GM23338 (cell line): ENCODE measurements around the gene SRI. TPM values are rescaled to one million over a fixed set of nuclear protein-coding genes. Genes with fewer than 3 reads are reported as not detected.

Experiments
- ATAC-seq: fragments of 200-7000 bp; cut with Tn5 transposase; 3 replicates; pipeline ENCODE4 v1.9.1; 2020
- DNase-seq: peaks from one replicate; pipeline ENCODE4 v3.0.0-alpha.2; 2015; ENCODE audit warnings: low spot score
- H2AFZ ChIP-seq: fragments of 200-600 bp; sonication (generic); 2 replicates; pipeline ENCODE4 v1.8.0; 2016; ENCODE audit warnings: antibody characterized with exemption, mild to moderate bottlenecking, moderate library complexity
- H3F3A ChIP-seq: fragments of 200-600 bp; sonication (generic); replicated peaks from 2 replicates; pipeline ENCODE4 v1.8.0; 2017; ENCODE audit warnings: antibody characterized with exemption, mixed run types, low read depth
- H3K27ac ChIP-seq: fragments of 200-600 bp; sonication (generic); 2 replicates; pipeline ENCODE4 v1.6.1; 2016; ENCODE audit warnings: low read depth
- H3K27me3 ChIP-seq: fragments of 200-600 bp; sonication (generic); 2 replicates; pipeline ENCODE4 v1.8.0; 2016; ENCODE audit warnings: mild to moderate bottlenecking, mixed run types, moderate library complexity; ENCODE audit not compliant: insufficient read depth
- H3K36me3 ChIP-seq: fragments of 200-600 bp; sonication (generic); 2 replicates; pipeline ENCODE4 v1.8.0; 2016; ENCODE audit warnings: mild to moderate bottlenecking; ENCODE audit not compliant: insufficient read depth
- H3K4me1 ChIP-seq: fragments of 200-600 bp; sonication (generic); 2 replicates; pipeline ENCODE4 v1.8.0; 2016; ENCODE audit warnings: mild to moderate bottlenecking, moderate library complexity; ENCODE audit not compliant: insufficient read depth
- H3K4me2 ChIP-seq: fragments of 200-600 bp; sonication (generic); 2 replicates; pipeline ENCODE4 v1.7.1; 2017; ENCODE audit warnings: mixed run types
- H3K4me3 ChIP-seq: fragments of 200-600 bp; sonication (generic); 2 replicates; pipeline ENCODE4 v1.6.1; 2016; ENCODE audit warnings: mixed run types
- H3K79me2 ChIP-seq: fragments of 200-600 bp; sonication (generic); replicated peaks from 2 replicates; pipeline ENCODE4 v1.8.0; 2017; ENCODE audit warnings: mild to moderate bottlenecking; ENCODE audit not compliant: insufficient read depth
- H3K9me2 ChIP-seq: fragments of 200-600 bp; sonication (generic); 2 replicates; pipeline ENCODE4 v1.8.0; 2017; ENCODE audit not compliant: insufficient read depth
- H4K20me1 ChIP-seq: fragments of 200-600 bp; sonication (generic); replicated peaks from 2 replicates; pipeline ENCODE4 v1.8.0; 2017; ENCODE audit warnings: mild to moderate bottlenecking; ENCODE audit not compliant: insufficient read depth
- H3K27ac Mint-ChIP-seq: 2 replicates; pipeline ENCODE4 v1.8.0; 2020; ENCODE audit warnings: inconsistent platforms, mild to moderate bottlenecking, moderate library complexity, mixed read lengths
- H3K27me3 Mint-ChIP-seq: 3 replicates; pipeline ENCODE4 v1.8.0; 2022; ENCODE audit warnings: low read depth, mild to moderate bottlenecking, moderate library complexity, mixed read lengths, inconsistent platforms; ENCODE audit not compliant: insufficient read depth, poor library complexity
- H3K36me3 Mint-ChIP-seq: 3 replicates; pipeline ENCODE4 v1.8.0; 2021; ENCODE audit warnings: low read depth, mild to moderate bottlenecking, inconsistent platforms, moderate library complexity, mixed read lengths
- H3K4me1 Mint-ChIP-seq: 3 replicates; pipeline ENCODE4 v1.8.0; 2020; ENCODE audit warnings: mild to moderate bottlenecking, inconsistent platforms, mixed read lengths
- H3K4me3 Mint-ChIP-seq: 3 replicates; pipeline ENCODE4 v1.8.0; 2021; ENCODE audit warnings: moderate library complexity, mild to moderate bottlenecking, inconsistent platforms, mixed read lengths
- H3K9me3 Mint-ChIP-seq: 3 replicates; pipeline ENCODE4 v1.8.0; 2020; ENCODE audit warnings: moderate library complexity, mild to moderate bottlenecking, inconsistent platforms, mixed read lengths
- CTCF ChIP-seq, 2 experiments: fragments of 200-600 bp in 1 of 2; sonication (generic) in 1 of 2; conservative IDR thresholded peaks; 2 replicates each; pipeline versions ENCODE4 v1.5.1 to v1.6.1; 2016 to 2017; ENCODE audit warnings: antibody characterized with exemption in 2 of 2, low read depth in 2 of 2, mild to moderate bottlenecking in 2 of 2, moderate library complexity in 1 of 2
- EZH2 ChIP-seq: fragments of 200-600 bp; sonication (generic); IDR thresholded peaks from one replicate; pipeline ENCODE4 v1.8.0; 2017; ENCODE audit warnings: antibody characterized with exemption, mild to moderate bottlenecking, low read depth; ENCODE audit not compliant: unreplicated experiment
- EZH2phosphoT487 ChIP-seq: fragments of 200-600 bp; sonication (generic); IDR thresholded peaks from one replicate; pipeline ENCODE4 v1.8.1; 2018; ENCODE audit warnings: antibody characterized with exemption; ENCODE audit not compliant: unreplicated experiment
- REST ChIP-seq: IDR thresholded peaks from one replicate; pipeline ENCODE4 v1.6.1; 2018; ENCODE audit warnings: antibody characterized with exemption; ENCODE audit not compliant: unreplicated experiment
- STAT1 ChIP-seq: IDR thresholded peaks from one replicate; pipeline ENCODE4 v1.6.1; 2016; ENCODE audit warnings: antibody characterized with exemption; ENCODE audit not compliant: unreplicated experiment
- ZNF114 ChIP-seq: fragments of 250-450 bp; sonication (Bioruptor Pico); IDR thresholded peaks from 2 replicates; pipeline ENCODE4 v1.5.0; 2020; ENCODE audit warnings: mild to moderate bottlenecking, moderate library complexity
- ZNF331 ChIP-seq: fragments of 250-450 bp; sonication (Bioruptor Pico); IDR thresholded peaks from 2 replicates; pipeline ENCODE4 v1.5.0; 2020; ENCODE audit warnings: low read depth, mild to moderate bottlenecking, moderate library complexity
- ZNF462 ChIP-seq: fragments of 250-450 bp; sonication (Bioruptor Pico); IDR thresholded peaks from 2 replicates; pipeline ENCODE4 v1.5.0; 2020; ENCODE audit warnings: mild to moderate bottlenecking, moderate library complexity
- polyA plus RNA-seq: library from polyadenylated mRNA; unstranded; fragments of >200 nt; fragmentation: Nextera tagmentation; extraction: Ambion mirVana; gene quantifications from 2 replicates; pipeline ENCODE4 v1.2.1, GENCODE V29; 2016
- total RNA-seq: library from RNA; depleted of rRNA; stranded (reverse); fragments of >200 nt; shearing (Covaris generic); gene quantifications from 2 replicates; pipeline ENCODE4 v1.2.3, GENCODE V29; 2014

Gene SRI
- total and polyA plus RNA-seq, 2 experiments from 2014 or later, result 141 to 321 TPM

DNA sequence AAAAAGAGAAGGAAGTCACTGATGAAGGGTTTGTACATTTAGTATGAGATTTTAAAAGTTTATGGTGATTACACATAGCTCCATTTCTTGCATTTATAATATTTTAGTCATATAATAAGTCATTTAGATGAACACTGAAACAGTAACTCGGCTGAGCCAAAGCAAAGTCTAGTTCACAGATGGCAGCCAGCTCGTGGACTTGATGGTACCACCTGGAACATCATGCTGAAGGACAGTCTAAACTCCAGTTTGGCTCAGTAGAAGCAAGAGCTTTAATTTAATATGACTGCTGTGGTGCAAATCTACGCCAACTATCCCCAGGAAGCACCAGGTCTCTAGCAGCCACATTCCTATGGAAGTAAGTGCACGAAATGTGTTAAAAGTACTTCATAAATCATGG is 16.4 kb downstream of the SRI start (continued):
- TF ChIP-seq REST (no peak), STAT1 (no peak), ZNF114 (CRISPR knock-in tag) (no peak), ZNF331 (CRISPR knock-in tag) (no peak), EZH2 (no peak), EZH2phosphoT487 (no peak)

DNA sequence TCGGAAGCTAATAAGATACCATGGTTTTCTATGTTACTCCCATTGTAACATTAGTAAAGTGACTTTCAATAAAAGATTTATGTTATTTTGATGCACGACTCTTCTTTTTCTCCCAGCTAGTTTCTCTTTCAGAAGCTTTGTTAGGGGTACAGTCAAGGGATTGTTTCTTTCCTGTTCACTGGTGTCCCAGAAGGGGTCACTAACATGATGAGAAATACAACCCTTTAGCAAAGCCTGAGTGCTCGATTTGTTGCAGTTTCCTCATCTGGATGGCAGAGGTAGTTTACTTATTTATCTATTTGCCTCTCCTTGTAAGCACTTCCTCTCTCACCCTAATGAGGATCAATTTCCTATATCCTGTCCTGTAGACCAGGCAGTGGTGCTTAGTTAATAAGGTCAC is 17.0 kb downstream of the SRI start:
- Histone ChIP-seq H3K79me2 (no peaks in the 10 kb centered on the region), H3K27me3 (no peaks in the 10 kb centered on the region), H4K20me1 (no peaks in the 10 kb centered on the region), H3K4me1 (peaks cover 29% of the 10 kb centered on the region), H3K4me3 (no peak overlapping the region), H3K9me2 (no peaks in the 10 kb centered on the region), H2AFZ (no peak overlapping the region), H3K4me2 (no peak overlapping the region), H3K27ac (no peak overlapping the region), H3K36me3 (peaks cover 21% of the 10 kb centered on the region), H3F3A (no peaks in the 10 kb centered on the region)
- Mint-ChIP-seq H3K36me3 (peaks cover 39% of the 10 kb centered on the region), H3K4me3 (no peak overlapping the region), H3K9me3 (no peaks in the 10 kb centered on the region), H3K4me1 (peaks cover 39% of the 10 kb centered on the region), H3K27ac (no peak overlapping the region), H3K27me3 (no peaks in the 10 kb centered on the region)
- ATAC-seq (no peak), DNase-seq (no peak)
- TF ChIP-seq CTCF (conservative IDR thresholded peaks at IDR 0.05; ENCODE audit: low read depth in 2 of 2), result 0 out of 4 replicates have a peak, but pooled peaks of 1 of the 2 experiments have one; percentile 5
- TF ChIP-seq ZNF462 (CRISPR knock-in tag), result no peak
